SH-SY5Y (cell line): ENCODE measurements around the gene VTCN1.

Experiments used
- GATA2 ChIP-seq: IDR thresholded peaks from 2 replicates; pipeline ENCODE4 v1.6.1; 2011; ENCODE audit warnings: mild to moderate bottlenecking, low read depth, low read length
- GATA3 ChIP-seq: IDR thresholded peaks from 2 replicates; pipeline ENCODE4 v1.6.1; 2011; ENCODE audit warnings: low read depth, mild to moderate bottlenecking, low read length, moderate library complexity

GRCh38 chr1:117235863-117236465 lies 25.2 kb upstream of the VTCN1 start:
- TF ChIP-seq GATA3 (no peak), GATA2 (no peak)
